OCI-M2 (cell line): ENCODE results near the gene INHA.

Source experiments
- DNase-seq: peaks from one replicate; lab custom pipeline; 2025; ENCODE audit not compliant: unreplicated experiment; lab: John Stamatoyannopoulos, UW

Gene INHA

GRCh38 chr2:219557320-219557719, 14.8 kb upstream of the INHA start:
- DNase-seq: no peak

- no peak for DNase-seq
Observed at GRCh38 chr2:219557791-219558785, 14.0 kb upstream of the INHA start.

GRCh38 chr2:219559156-219559915, 12.8 kb upstream of the INHA start:
- no peak for DNase-seq

GRCh38 chr2:219560037-219560892, 11.8 kb upstream of the INHA start:
- DNase-seq: no peak

GRCh38 chr2:219560893-219561178, 11.3 kb upstream of the INHA start:
- no peak for DNase-seq

GRCh38 chr2:219561179-219562048, 10.7 kb upstream of the INHA start:
- no peak for DNase-seq

GRCh38 chr2:219562049-219563020, 9.8 kb upstream of the INHA start:
- no peak for DNase-seq

- DNase-seq: no peak
Observed at GRCh38 chr2:219563271-219563928, 8.7 kb upstream of the INHA start.

GRCh38 chr2:219565130-219566080, 6.7 kb upstream of the INHA start:
- no peak for DNase-seq

- no peak for DNase-seq
Observed at GRCh38 chr2:219566640-219567039, 5.5 kb upstream of the INHA start.

GRCh38 chr2:219567131-219567530, 5.0 kb upstream of the INHA start:
- DNase-seq: no peak

- no peak for DNase-seq
Observed at GRCh38 chr2:219567791-219568361, 4.2 kb upstream of the INHA start.

GRCh38 chr2:219569041-219569440, 3.1 kb upstream of the INHA start:
- no peak for DNase-seq

GRCh38 chr2:219569635-219570034, 2.5 kb upstream of the INHA start:
- no peak for DNase-seq

GRCh38 chr2:219570194-219570923, 1.8 kb upstream of the INHA start:
- no peak for DNase-seq

- no peak for DNase-seq
Observed at GRCh38 chr2:219570924-219571310, 1.2 kb upstream of the INHA start.
